HL-60 (cell line): ENCODE data around the gene COL23A1.

Experiments
- DNase-seq, 2 experiments: peaks; one replicate each; pipeline ENCODE4 v3.0.0-alpha.2; 2010 to 2020; ENCODE audit warnings: low read depth in 1 of 2, low spot score in 1 of 2
- H3K27ac ChIP-seq: fragments of 250-450 bp; sonication (Bioruptor Pico); replicated peaks from 2 replicates; pipeline ENCODE4 v1.5.1; 2020; ENCODE audit warnings: mild to moderate bottlenecking, moderate library complexity
- H3K27me3 ChIP-seq: fragments of 250-450 bp; sonication (Bioruptor Pico); 2 replicates; pipeline ENCODE4 v1.5.1; 2021; ENCODE audit warnings: mild to moderate bottlenecking, moderate library complexity; ENCODE audit not compliant: insufficient read depth, poor library complexity, severe bottlenecking
- H3K4me3 ChIP-seq: replicated peaks from 2 replicates; pipeline ENCODE4 v1.5.1; 2011; ENCODE audit warnings: mild to moderate bottlenecking, control low read depth, low read length; ENCODE audit not compliant: insufficient read depth
- CTCF ChIP-seq: IDR thresholded peaks from one replicate; pipeline ENCODE4 v1.5.1; 2011; ENCODE audit warnings: low read length, control low read depth, inconsistent platforms; ENCODE audit not compliant: insufficient read depth
- GABPA ChIP-seq: IDR thresholded peaks from 2 replicates; pipeline ENCODE4 v1.6.1; 2012; ENCODE audit warnings: low read depth
- POLR2AphosphoS5 ChIP-seq: IDR thresholded peaks from 2 replicates; pipeline ENCODE4 v1.6.1; 2012; ENCODE audit warnings: low read depth
- REST ChIP-seq: IDR thresholded peaks from 2 replicates; pipeline ENCODE4 v1.6.1; 2012; ENCODE audit warnings: low read depth; ENCODE audit not compliant: insufficient replicate concordance
- SPI1 ChIP-seq: IDR thresholded peaks from 2 replicates; pipeline ENCODE4 v1.6.1; 2012; ENCODE audit warnings: low read depth, mild to moderate bottlenecking, borderline replicate concordance

COL23A1 gene

DNA sequence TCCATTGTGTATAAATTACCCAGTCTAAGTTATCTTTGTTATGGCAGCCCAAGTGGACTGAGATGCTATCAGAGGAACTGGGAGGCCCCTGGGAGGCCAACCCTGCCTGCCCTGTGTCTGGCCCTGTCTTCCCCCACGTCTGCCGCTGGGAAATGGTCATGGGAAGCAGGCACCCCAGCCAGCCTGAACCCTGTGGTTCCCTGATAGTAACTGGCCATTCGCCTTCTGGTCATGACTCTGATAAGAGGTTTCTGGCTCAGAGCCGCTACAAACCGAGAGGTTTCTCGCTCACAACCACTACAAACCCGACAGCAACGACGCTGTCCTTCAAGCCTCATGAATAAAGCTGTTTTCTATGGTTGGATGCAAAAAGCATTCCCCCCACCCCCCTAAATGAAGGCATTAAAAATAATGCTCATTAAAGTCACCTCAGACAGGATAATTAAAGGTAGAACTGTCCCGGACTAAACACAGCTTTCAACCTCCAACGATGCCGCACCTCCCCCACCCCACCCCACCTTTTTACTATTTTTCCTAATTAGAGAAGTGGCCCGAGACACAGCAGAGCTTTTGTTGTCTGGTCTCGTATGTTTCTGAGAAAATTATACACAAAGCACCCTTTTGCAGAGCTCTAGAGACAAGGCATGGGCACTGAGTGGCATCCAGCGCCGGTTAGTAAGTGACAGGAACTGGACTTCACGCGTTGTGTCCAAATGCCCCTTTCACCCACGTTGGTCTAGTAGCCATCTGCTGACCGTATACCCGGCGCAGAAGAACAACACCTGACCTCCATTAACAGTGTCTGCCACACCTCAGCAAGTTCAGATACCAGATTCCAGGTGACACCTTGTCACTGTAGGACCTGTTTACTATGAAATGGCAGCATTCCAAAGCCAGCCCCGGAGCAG, 140.8 kb downstream of the COL23A1 start:
- DNase-seq = peak in 1 of 2 experiments; percentile 78
- peak; percentile 59; the same call in 1 of the 2 replicates for TF ChIP-seq SPI1
- TF ChIP-seq CTCF = no peak
- no peak for TF ChIP-seq GABPA
- peak; percentile 36; the same call in 1 of the 2 replicates for TF ChIP-seq POLR2AphosphoS5
- no peak for TF ChIP-seq REST
- no peaks in the 10 kb centered on the region for H3K27me3 ChIP-seq
- H3K4me3 ChIP-seq = peak overlapping the region; percentile 29
- peak overlapping the region; percentile 88 for H3K27ac ChIP-seq

DNA sequence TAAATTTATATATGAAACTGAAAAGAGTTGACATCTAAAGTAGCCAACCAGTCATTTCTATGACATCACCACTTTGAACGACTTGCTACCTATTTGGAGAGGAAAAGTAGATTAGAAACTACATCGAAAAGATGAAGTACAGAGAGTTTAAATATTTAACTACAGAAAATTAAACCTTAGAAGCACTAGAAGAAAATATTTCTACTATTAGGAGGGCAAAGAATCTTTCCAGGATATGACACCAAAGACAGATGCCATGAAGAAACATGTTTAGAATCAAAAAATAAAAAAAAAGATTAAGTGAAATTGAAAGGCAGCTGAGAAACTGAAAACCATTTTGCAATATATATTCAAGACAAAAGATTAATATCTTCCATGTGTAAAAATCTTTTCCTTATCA, 144.7 kb downstream of the COL23A1 start:
- no peak for DNase-seq
- no peak for TF ChIP-seq SPI1
- no peak for TF ChIP-seq CTCF
- no peak for TF ChIP-seq REST
- no peak for TF ChIP-seq POLR2AphosphoS5
- TF ChIP-seq GABPA = no peak
- H3K27ac ChIP-seq = no peak overlapping the region; the same call in 1 of the 2 replicates
- H3K4me3 ChIP-seq = no peak overlapping the region
- no peaks in the 10 kb centered on the region for H3K27me3 ChIP-seq

- DNase-seq = no peak
- H3K4me3 ChIP-seq = no peak overlapping the region
- no peak overlapping the region; the same call in 1 of the 2 replicates for H3K27ac ChIP-seq
- H3K27me3 ChIP-seq = no peaks in the 10 kb centered on the region
- TF ChIP-seq POLR2AphosphoS5 (no peak; the same call in 1 of the 2 replicates), CTCF (no peak), SPI1 (no peak), GABPA (no peak), REST (no peak)
Measured at GRCh38 chr5:178442405-178443257, 147.6 kb downstream of the COL23A1 start.
